A549 (cell line): Measurements from ENCODE around the gene COQ9.

Experiments used
- BCL3 ChIP-seq: fragments of >200 bp; sonication (Bioruptor Twin); formaldehyde crosslinking; IDR thresholded peaks from 3 replicates; pipeline ENCODE4 v1.6.1; 2016
- BHLHE40 ChIP-seq: IDR thresholded peaks from 2 replicates; pipeline ENCODE4 v1.6.1; 2012; ENCODE audit warnings: low read depth, low read length, inconsistent platforms
- CBX2 ChIP-seq: fragments of 200-600 bp; sonication (generic); IDR thresholded peaks from 2 replicates; pipeline ENCODE4 v1.6.1; 2016; ENCODE audit warnings: low read depth, mild to moderate bottlenecking, borderline replicate concordance
- CBX8 ChIP-seq: fragments of 200-600 bp; sonication (generic); IDR thresholded peaks from 2 replicates; pipeline ENCODE4 v1.6.1; 2016
- CEBPB ChIP-seq, 2 experiments: fragments of >200 bp in 1 of 2; sonication (Bioruptor Twin) in 1 of 2; formaldehyde crosslinking in 1 of 2; IDR thresholded peaks; 2 replicates each; pipeline ENCODE4 v1.6.1; 2012 to 2016
- CTCF ChIP-seq: fragments of >200 bp; sonication (Bioruptor Twin); formaldehyde crosslinking; IDR thresholded peaks from 3 replicates; pipeline ENCODE4 v1.5.1; 2016
- ESRRA ChIP-seq: fragments of 150-350 bp; IDR thresholded peaks from 2 replicates; pipeline ENCODE4 v1.6.1; 2014; ENCODE audit warnings: mild to moderate bottlenecking, low read length, borderline replicate concordance
- JUN ChIP-seq, 2 experiments: fragments of >200 bp; sonication (Bioruptor Twin); formaldehyde crosslinking; IDR thresholded peaks; 2 replicates in 1 of 2; 3 replicates in 1 of 2; pipeline ENCODE4 v1.6.1; 2016 to 2017
- MAZ ChIP-seq: fragments of 150-350 bp; IDR thresholded peaks from 2 replicates; pipeline ENCODE4 v1.6.1; 2014; ENCODE audit warnings: antibody characterized with exemption, low read depth, low read length, borderline replicate concordance
- MYC ChIP-seq: IDR thresholded peaks from 2 replicates; pipeline ENCODE4 v1.6.1; 2012; ENCODE audit warnings: mild to moderate bottlenecking, inconsistent platforms, low read length, improper control_type of control experiment, borderline replicate concordance
- POLR2A ChIP-seq: IDR thresholded peaks from 2 replicates; pipeline ENCODE4 v1.6.1; 2012; ENCODE audit warnings: mild to moderate bottlenecking, low read length
- RARB ChIP-seq: fragments of 250-450 bp; sonication (Bioruptor Pico); IDR thresholded peaks from 2 replicates; pipeline ENCODE4 v1.8.0; 2021; ENCODE audit warnings: mild to moderate bottlenecking, moderate library complexity
- USF2 ChIP-seq: fragments of 450-650 bp; IDR thresholded peaks from 2 replicates; pipeline ENCODE4 v1.6.1; 2014; ENCODE audit warnings: antibody characterized with exemption
- TF ChIP-seq, protein P1 (sequence below): fragments of 200-600 bp; sonication (generic); IDR thresholded peaks from 2 replicates; pipeline ENCODE4 v1.6.1; 2016; ENCODE audit warnings: antibody characterized with exemption, mild to moderate bottlenecking, moderate library complexity

DNA sequence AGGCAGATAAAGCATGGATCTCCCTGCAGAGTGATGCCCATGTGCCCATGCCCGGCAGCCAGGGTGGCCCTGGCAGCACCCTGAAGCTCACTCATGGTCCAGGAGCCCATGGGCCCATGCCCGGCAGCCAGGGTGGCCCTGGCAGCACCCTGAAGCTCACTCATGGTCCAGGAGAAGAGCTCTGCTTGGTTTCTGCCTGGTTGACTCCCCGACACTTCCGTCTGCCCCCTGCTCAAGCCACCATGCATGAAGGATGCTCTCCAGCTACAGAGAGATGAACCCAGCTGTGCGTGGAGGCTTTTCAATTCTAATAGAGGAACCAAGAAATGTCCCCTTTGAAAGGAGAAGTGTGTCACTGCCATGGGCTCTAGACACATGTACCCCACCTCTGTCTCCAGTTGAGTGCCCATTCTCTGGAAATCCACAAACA lies 34.0 kb upstream of the COQ9 start:
- TF ChIP-seq CTCF (no peak), RARB (CRISPR knock-in tag) (no peak), POLR2A (no peak), BHLHE40 (no peak), CBX8 (no peak), JUN (IDR thresholded peaks at IDR 0.05) (no peak), CEBPB (IDR thresholded peaks at IDR 0.05) (no peak), USF2 (no peak), BCL3 (no peak), MYC (no peak), CBX2 (no peak), MAZ (no peak), ESRRA (no peak)
- TF ChIP-seq, protein P1, sequence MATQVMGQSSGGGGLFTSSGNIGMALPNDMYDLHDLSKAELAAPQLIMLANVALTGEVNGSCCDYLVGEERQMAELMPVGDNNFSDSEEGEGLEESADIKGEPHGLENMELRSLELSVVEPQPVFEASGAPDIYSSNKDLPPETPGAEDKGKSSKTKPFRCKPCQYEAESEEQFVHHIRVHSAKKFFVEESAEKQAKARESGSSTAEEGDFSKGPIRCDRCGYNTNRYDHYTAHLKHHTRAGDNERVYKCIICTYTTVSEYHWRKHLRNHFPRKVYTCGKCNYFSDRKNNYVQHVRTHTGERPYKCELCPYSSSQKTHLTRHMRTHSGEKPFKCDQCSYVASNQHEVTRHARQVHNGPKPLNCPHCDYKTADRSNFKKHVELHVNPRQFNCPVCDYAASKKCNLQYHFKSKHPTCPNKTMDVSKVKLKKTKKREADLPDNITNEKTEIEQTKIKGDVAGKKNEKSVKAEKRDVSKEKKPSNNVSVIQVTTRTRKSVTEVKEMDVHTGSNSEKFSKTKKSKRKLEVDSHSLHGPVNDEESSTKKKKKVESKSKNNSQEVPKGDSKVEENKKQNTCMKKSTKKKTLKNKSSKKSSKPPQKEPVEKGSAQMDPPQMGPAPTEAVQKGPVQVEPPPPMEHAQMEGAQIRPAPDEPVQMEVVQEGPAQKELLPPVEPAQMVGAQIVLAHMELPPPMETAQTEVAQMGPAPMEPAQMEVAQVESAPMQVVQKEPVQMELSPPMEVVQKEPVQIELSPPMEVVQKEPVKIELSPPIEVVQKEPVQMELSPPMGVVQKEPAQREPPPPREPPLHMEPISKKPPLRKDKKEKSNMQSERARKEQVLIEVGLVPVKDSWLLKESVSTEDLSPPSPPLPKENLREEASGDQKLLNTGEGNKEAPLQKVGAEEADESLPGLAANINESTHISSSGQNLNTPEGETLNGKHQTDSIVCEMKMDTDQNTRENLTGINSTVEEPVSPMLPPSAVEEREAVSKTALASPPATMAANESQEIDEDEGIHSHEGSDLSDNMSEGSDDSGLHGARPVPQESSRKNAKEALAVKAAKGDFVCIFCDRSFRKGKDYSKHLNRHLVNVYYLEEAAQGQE = no peak
